K562 (cell line): ENCODE measurements around the gene ATP2A3. TPM values are rescaled to one million over a fixed set of nuclear protein-coding genes. Genes with fewer than 3 reads are reported as not detected.

ENCODE experiments used
- CBFA2T2 ChIP-seq: fragments of 450-650 bp; conservative IDR thresholded peaks from 2 replicates; pipeline ENCODE4 v1.6.1; 2017; ENCODE audit warnings: mild to moderate bottlenecking
- CBX1 ChIP-seq: sonication (generic); IDR thresholded peaks from 2 replicates; pipeline ENCODE4 v1.6.1; 2016; ENCODE audit warnings: antibody characterized with exemption, low read depth, mild to moderate bottlenecking
- CREM ChIP-seq: IDR thresholded peaks from 2 replicates; pipeline ENCODE4 v1.6.1; 2014; ENCODE audit warnings: antibody characterized with exemption, low read depth
- POLR2AphosphoS2 ChIP-seq: IDR thresholded peaks from 2 replicates; pipeline ENCODE4 v1.6.1; 2012; ENCODE audit warnings: low read length, improper control_type of control experiment
- SMAD4 ChIP-seq: fragments of 250-450 bp; sonication (Bioruptor Pico); conservative IDR thresholded peaks from 2 replicates; pipeline ENCODE4 v1.8.0; 2021; ENCODE audit warnings: inconsistent platforms, mild to moderate bottlenecking, moderate library complexity
- ZBTB7A ChIP-seq: IDR thresholded peaks from 2 replicates; pipeline ENCODE4 v1.6.1; 2011; ENCODE audit warnings: low read depth, mild to moderate bottlenecking, low read length, moderate library complexity, borderline replicate concordance; ENCODE audit not compliant: control insufficient read depth
- polyA plus RNA-seq, 8 experiments: library from polyadenylated mRNA; depleted of rRNA in 4 of 8; stranded (reverse) in 5 of 8; unstranded in 3 of 8; fragments of >200 nt; fragmentation: Nextera tagmentation in 2 of 8; fragmentation: Illumina TruSeq in 1 of 8; extraction: Ambion mirVana in 2 of 8; extraction: Trizol in 1 of 8; gene quantifications; 2 replicates each; pipeline versions ENCODE4 v1.2.1 to v1.2.3, GENCODE V29; 2011 to 2014; ENCODE audit warnings: inconsistent platforms in 1 of 8, missing spikeins in 1 of 8
- total RNA-seq, 7 experiments: library from RNA; depleted of rRNA in 6 of 7; stranded (reverse); fragments of >200 nt in 6 of 7; fragmentation: Illumina TruSeq in 2 of 7; extraction: Trizol in 2 of 7; gene quantifications; 2 replicates each; pipeline versions ENCODE4 v1.2.1 to v1.2.3, GENCODE V29; 2011 to 2021; ENCODE audit warnings: low replicate concordance in 1 of 7
- TF ChIP-seq, protein P1 (sequence below): fragments of 450-650 bp; IDR thresholded peaks from 2 replicates; pipeline ENCODE4 v1.6.1; 2016; ENCODE audit warnings: mild to moderate bottlenecking, moderate library complexity
- TF ChIP-seq, protein P2 (sequence below): fragments of 450-650 bp; IDR thresholded peaks from 2 replicates; pipeline ENCODE4 v1.6.1; 2017; ENCODE audit warnings: antibody characterized with exemption
- TF ChIP-seq, protein P3 (sequence below): fragments of 450-650 bp; IDR thresholded peaks from 2 replicates; pipeline ENCODE4 v1.6.1; 2017; ENCODE audit warnings: antibody characterized with exemption, mild to moderate bottlenecking

Gene ATP2A3
- total and polyA plus RNA-seq, 9 of the 15 experiments (the other 6 are each of a cell fraction or from before 2014, with no cell fraction given) = 0.65 to 103 (median 31.3) TPM

DNA sequence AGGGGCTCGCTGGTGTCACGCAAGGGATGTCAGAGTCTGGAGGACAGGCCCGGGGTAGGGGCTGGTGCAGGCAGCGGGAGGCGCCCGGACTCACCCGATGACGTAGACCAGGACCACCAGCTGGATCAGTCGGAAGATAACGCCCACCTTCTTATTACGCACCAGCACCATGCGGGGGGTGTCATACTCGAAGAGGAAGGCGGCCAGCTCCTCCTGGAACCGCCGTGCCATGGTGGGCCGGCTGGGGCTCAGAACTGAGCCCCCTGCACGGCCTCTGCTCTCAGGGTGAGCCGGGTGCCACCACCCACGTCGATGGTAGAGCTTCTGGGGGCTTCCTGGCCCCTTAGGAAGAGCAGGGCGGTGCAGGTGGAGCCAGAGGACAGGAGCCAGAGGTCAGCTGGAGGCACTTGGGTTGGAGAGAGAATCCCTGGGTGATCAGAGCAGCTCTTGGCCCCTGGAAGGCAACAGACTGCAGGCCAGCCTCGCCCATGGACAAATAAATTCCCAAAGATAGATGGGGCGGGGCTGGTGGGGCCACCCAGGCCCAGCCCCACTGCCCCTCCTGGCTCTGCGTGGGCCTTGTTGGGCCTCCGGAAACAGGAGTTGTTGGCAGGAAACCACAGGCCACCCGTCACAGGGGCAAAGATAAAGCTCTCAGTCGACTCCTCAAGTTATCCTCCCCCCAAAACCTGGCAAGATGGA is 48.1 kb downstream of the ATP2A3 start, which contains the start of gene P2RX1 (continued):
- TF ChIP-seq ZBTB7A = peak; percentile 65; the same call in 1 of the 2 replicates
- TF ChIP-seq, protein P1, sequence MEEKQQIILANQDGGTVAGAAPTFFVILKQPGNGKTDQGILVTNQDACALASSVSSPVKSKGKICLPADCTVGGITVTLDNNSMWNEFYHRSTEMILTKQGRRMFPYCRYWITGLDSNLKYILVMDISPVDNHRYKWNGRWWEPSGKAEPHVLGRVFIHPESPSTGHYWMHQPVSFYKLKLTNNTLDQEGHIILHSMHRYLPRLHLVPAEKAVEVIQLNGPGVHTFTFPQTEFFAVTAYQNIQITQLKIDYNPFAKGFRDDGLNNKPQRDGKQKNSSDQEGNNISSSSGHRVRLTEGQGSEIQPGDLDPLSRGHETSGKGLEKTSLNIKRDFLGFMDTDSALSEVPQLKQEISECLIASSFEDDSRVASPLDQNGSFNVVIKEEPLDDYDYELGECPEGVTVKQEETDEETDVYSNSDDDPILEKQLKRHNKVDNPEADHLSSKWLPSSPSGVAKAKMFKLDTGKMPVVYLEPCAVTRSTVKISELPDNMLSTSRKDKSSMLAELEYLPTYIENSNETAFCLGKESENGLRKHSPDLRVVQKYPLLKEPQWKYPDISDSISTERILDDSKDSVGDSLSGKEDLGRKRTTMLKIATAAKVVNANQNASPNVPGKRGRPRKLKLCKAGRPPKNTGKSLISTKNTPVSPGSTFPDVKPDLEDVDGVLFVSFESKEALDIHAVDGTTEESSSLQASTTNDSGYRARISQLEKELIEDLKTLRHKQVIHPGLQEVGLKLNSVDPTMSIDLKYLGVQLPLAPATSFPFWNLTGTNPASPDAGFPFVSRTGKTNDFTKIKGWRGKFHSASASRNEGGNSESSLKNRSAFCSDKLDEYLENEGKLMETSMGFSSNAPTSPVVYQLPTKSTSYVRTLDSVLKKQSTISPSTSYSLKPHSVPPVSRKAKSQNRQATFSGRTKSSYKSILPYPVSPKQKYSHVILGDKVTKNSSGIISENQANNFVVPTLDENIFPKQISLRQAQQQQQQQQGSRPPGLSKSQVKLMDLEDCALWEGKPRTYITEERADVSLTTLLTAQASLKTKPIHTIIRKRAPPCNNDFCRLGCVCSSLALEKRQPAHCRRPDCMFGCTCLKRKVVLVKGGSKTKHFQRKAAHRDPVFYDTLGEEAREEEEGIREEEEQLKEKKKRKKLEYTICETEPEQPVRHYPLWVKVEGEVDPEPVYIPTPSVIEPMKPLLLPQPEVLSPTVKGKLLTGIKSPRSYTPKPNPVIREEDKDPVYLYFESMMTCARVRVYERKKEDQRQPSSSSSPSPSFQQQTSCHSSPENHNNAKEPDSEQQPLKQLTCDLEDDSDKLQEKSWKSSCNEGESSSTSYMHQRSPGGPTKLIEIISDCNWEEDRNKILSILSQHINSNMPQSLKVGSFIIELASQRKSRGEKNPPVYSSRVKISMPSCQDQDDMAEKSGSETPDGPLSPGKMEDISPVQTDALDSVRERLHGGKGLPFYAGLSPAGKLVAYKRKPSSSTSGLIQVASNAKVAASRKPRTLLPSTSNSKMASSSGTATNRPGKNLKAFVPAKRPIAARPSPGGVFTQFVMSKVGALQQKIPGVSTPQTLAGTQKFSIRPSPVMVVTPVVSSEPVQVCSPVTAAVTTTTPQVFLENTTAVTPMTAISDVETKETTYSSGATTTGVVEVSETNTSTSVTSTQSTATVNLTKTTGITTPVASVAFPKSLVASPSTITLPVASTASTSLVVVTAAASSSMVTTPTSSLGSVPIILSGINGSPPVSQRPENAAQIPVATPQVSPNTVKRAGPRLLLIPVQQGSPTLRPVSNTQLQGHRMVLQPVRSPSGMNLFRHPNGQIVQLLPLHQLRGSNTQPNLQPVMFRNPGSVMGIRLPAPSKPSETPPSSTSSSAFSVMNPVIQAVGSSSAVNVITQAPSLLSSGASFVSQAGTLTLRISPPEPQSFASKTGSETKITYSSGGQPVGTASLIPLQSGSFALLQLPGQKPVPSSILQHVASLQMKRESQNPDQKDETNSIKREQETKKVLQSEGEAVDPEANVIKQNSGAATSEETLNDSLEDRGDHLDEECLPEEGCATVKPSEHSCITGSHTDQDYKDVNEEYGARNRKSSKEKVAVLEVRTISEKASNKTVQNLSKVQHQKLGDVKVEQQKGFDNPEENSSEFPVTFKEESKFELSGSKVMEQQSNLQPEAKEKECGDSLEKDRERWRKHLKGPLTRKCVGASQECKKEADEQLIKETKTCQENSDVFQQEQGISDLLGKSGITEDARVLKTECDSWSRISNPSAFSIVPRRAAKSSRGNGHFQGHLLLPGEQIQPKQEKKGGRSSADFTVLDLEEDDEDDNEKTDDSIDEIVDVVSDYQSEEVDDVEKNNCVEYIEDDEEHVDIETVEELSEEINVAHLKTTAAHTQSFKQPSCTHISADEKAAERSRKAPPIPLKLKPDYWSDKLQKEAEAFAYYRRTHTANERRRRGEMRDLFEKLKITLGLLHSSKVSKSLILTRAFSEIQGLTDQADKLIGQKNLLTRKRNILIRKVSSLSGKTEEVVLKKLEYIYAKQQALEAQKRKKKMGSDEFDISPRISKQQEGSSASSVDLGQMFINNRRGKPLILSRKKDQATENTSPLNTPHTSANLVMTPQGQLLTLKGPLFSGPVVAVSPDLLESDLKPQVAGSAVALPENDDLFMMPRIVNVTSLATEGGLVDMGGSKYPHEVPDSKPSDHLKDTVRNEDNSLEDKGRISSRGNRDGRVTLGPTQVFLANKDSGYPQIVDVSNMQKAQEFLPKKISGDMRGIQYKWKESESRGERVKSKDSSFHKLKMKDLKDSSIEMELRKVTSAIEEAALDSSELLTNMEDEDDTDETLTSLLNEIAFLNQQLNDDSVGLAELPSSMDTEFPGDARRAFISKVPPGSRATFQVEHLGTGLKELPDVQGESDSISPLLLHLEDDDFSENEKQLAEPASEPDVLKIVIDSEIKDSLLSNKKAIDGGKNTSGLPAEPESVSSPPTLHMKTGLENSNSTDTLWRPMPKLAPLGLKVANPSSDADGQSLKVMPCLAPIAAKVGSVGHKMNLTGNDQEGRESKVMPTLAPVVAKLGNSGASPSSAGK = peak; percentile 22; the same call in 1 of the 2 replicates
- no peak for TF ChIP-seq POLR2AphosphoS2
- TF ChIP-seq CREM = peak; percentile 53
- TF ChIP-seq CBFA2T2 = no peak
- TF ChIP-seq SMAD4 (CRISPR knock-in tag) = peak; percentile 32; the same call in 1 of the 2 replicates
- TF ChIP-seq, protein P2, sequence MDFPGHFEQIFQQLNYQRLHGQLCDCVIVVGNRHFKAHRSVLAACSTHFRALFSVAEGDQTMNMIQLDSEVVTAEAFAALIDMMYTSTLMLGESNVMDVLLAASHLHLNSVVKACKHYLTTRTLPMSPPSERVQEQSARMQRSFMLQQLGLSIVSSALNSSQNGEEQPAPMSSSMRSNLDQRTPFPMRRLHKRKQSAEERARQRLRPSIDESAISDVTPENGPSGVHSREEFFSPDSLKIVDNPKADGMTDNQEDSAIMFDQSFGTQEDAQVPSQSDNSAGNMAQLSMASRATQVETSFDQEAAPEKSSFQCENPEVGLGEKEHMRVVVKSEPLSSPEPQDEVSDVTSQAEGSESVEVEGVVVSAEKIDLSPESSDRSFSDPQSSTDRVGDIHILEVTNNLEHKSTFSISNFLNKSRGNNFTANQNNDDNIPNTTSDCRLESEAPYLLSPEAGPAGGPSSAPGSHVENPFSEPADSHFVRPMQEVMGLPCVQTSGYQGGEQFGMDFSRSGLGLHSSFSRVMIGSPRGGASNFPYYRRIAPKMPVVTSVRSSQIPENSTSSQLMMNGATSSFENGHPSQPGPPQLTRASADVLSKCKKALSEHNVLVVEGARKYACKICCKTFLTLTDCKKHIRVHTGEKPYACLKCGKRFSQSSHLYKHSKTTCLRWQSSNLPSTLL = no peak
- 0 out of 2 replicates have a peak, but pooled peaks have one; percentile 71 for TF ChIP-seq CBX1
- TF ChIP-seq, protein P3, sequence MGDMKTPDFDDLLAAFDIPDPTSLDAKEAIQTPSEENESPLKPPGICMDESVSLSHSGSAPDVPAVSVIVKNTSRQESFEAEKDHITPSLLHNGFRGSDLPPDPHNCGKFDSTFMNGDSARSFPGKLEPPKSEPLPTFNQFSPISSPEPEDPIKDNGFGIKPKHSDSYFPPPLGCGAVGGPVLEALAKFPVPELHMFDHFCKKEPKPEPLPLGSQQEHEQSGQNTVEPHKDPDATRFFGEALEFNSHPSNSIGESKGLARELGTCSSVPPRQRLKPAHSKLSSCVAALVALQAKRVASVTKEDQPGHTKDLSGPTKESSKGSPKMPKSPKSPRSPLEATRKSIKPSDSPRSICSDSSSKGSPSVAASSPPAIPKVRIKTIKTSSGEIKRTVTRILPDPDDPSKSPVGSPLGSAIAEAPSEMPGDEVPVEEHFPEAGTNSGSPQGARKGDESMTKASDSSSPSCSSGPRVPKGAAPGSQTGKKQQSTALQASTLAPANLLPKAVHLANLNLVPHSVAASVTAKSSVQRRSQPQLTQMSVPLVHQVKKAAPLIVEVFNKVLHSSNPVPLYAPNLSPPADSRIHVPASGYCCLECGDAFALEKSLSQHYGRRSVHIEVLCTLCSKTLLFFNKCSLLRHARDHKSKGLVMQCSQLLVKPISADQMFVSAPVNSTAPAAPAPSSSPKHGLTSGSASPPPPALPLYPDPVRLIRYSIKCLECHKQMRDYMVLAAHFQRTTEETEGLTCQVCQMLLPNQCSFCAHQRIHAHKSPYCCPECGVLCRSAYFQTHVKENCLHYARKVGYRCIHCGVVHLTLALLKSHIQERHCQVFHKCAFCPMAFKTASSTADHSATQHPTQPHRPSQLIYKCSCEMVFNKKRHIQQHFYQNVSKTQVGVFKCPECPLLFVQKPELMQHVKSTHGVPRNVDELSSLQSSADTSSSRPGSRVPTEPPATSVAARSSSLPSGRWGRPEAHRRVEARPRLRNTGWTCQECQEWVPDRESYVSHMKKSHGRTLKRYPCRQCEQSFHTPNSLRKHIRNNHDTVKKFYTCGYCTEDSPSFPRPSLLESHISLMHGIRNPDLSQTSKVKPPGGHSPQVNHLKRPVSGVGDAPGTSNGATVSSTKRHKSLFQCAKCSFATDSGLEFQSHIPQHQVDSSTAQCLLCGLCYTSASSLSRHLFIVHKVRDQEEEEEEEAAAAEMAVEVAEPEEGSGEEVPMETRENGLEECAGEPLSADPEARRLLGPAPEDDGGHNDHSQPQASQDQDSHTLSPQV = peak; percentile 72
